GM21390 (cell line): ENCODE results near the gene ST3GAL5.
A peak's percentile ranks its signal among the peaks of the same experiment; 100 is the strongest.

Source experiments
- ATAC-seq: cut with Tn5 transposase; IDR thresholded peaks from one replicate; pipeline ENCODE4 v1.9.1; 2021; ENCODE audit not compliant: unreplicated experiment

The ST3GAL5 gene

GRCh38 chr2:85867556-85868292, 21.1 kb downstream of the ST3GAL5 start:
- no peak for ATAC-seq

GRCh38 chr2:85867121-85867520, 21.7 kb downstream of the ST3GAL5 start:
- no peak for ATAC-seq

- no peak for ATAC-seq
Measured at GRCh38 chr2:85866165-85866659, 22.6 kb downstream of the ST3GAL5 start.

- peak; percentile 60 for ATAC-seq
Measured at GRCh38 chr2:85865539-85866164, 23.1 kb downstream of the ST3GAL5 start.

GRCh38 chr2:85864654-85865053, 24.1 kb downstream of the ST3GAL5 start:
- no peak for ATAC-seq

- no peak for ATAC-seq
Measured at GRCh38 chr2:85862426-85862825, 26.4 kb downstream of the ST3GAL5 start.

GRCh38 chr2:85861650-85862049, 27.1 kb downstream of the ST3GAL5 start:
- no peak for ATAC-seq

GRCh38 chr2:85861180-85861579, 27.6 kb downstream of the ST3GAL5 start:
- ATAC-seq = peak; percentile 55

GRCh38 chr2:85858841-85859240, 29.9 kb downstream of the ST3GAL5 start:
- ATAC-seq = no peak

GRCh38 chr2:85854897-85855296, 33.9 kb downstream of the ST3GAL5 start:
- ATAC-seq = no peak

- ATAC-seq = peak; percentile 12
Measured at GRCh38 chr2:85854166-85854509, 34.7 kb downstream of the ST3GAL5 start.

GRCh38 chr2:85853499-85854165, 35.2 kb downstream of the ST3GAL5 start:
- ATAC-seq = peak; percentile 48

GRCh38 chr2:85852937-85853498, 35.8 kb downstream of the ST3GAL5 start:
- peak; percentile 59 for ATAC-seq

- no peak for ATAC-seq
Measured at GRCh38 chr2:85852152-85852840, 36.5 kb downstream of the ST3GAL5 start.

- ATAC-seq = no peak
Measured at GRCh38 chr2:85851253-85852151, 37.3 kb downstream of the ST3GAL5 start.

GRCh38 chr2:85850451-85850850, 38.3 kb downstream of the ST3GAL5 start:
- no peak for ATAC-seq

GRCh38 chr2:85847051-85847588, 41.7 kb downstream of the ST3GAL5 start:
- ATAC-seq = no peak

- ATAC-seq = no peak
Measured at GRCh38 chr2:85846411-85846810, 42.4 kb downstream of the ST3GAL5 start.

- no peak for ATAC-seq
Measured at GRCh38 chr2:85844486-85844885, 44.3 kb downstream of the ST3GAL5 start.

- no peak for ATAC-seq
Measured at GRCh38 chr2:85843543-85843942, 45.2 kb downstream of the ST3GAL5 start.
